IMR-90 (cell line): ENCODE measurements around the gene TMEM92. TPM values are rescaled to one million over a fixed set of nuclear protein-coding genes. Genes with fewer than 3 reads are reported as not detected.
A peak's percentile ranks its signal among the peaks of the same experiment; 100 is the strongest.

Experiments
- ATAC-seq: fragments of 200-7000 bp; cut with Tn5 transposase; 2 replicates; pipeline ENCODE4 v1.9.1; 2020; ENCODE audit warnings: low read depth, mild to moderate bottlenecking, moderate library complexity
- BruUV-seq: library from RNA; stranded (reverse); fragments of 400-500 nt; replicated peaks from 2 replicates; lab custom pipeline; 2021; lab: Mats Ljungman, UMichigan
- CTCF ChIA-PET: fragments of 300-600 bp; formaldehyde crosslinking; extraction: SDS; loops from one replicate; lab custom pipeline; 2021; ENCODE audit warnings: antibody characterized with exemption; lab: Yijun Ruan, JAX
- POLR2A ChIA-PET: fragments of 300-600 bp; sonication (Branson Sonifier 250); formaldehyde crosslinking; loops from one replicate; lab custom pipeline; 2022; ENCODE audit warnings: antibody characterized with exemption; ENCODE audit not compliant: unreplicated experiment; lab: Charles Lee
- DNase-seq: peaks from one replicate; pipeline ENCODE4 v3.0.0; 2013
- H2AFZ ChIP-seq: replicated peaks from 2 replicates; pipeline ENCODE3; 2013; ENCODE audit warnings: low read length, mild to moderate bottlenecking; ENCODE audit not compliant: poor library complexity
- H2AK5ac ChIP-seq: 2 replicates; pipeline ENCODE4 v1.6.1; 2013; ENCODE audit warnings: low read depth, low read length, inconsistent platforms
- H2AK9ac ChIP-seq: replicated peaks from 2 replicates; pipeline ENCODE3; 2013; ENCODE audit warnings: mild to moderate bottlenecking, low read depth, low read length, moderate library complexity; ENCODE audit not compliant: poor library complexity
- H2BK120ac ChIP-seq: 2 replicates; pipeline ENCODE4 v1.6.1; 2013; ENCODE audit warnings: low read depth, low read length, inconsistent platforms
- H2BK15ac ChIP-seq: 3 replicates; pipeline ENCODE4 v1.6.1; 2013; ENCODE audit warnings: low read depth, low read length, inconsistent platforms
- H2BK20ac ChIP-seq: 2 replicates; pipeline ENCODE4 v1.6.1; 2013; ENCODE audit warnings: low read depth, mild to moderate bottlenecking, inconsistent platforms, low read length, moderate library complexity
- H2BK5ac ChIP-seq: 2 replicates; pipeline ENCODE4 v1.6.1; 2013; ENCODE audit warnings: mild to moderate bottlenecking, low read depth, low read length, inconsistent platforms; ENCODE audit not compliant: poor library complexity, severe bottlenecking
- H3K14ac ChIP-seq: replicated peaks from 2 replicates; pipeline ENCODE4 v1.6.1; 2013; ENCODE audit warnings: low read depth, low read length, inconsistent platforms
- H3K18ac ChIP-seq: 2 replicates; pipeline ENCODE4 v1.6.1; 2013; ENCODE audit warnings: low read depth, low read length, control low read depth
- H3K23ac ChIP-seq: 2 replicates; pipeline ENCODE4 v1.6.1; 2013; ENCODE audit warnings: low read depth, low read length, inconsistent platforms
- H3K27ac ChIP-seq: 2 replicates; pipeline ENCODE4 v1.5.1; 2013; ENCODE audit warnings: mild to moderate bottlenecking, control low read depth, low read length; ENCODE audit not compliant: insufficient read depth
- H3K27me3 ChIP-seq: 2 replicates; pipeline ENCODE4 v1.6.1; 2013; ENCODE audit warnings: low read length; ENCODE audit not compliant: control insufficient read depth, insufficient read depth
- H3K36me3 ChIP-seq: 2 replicates; pipeline ENCODE4 v1.6.1; 2013; ENCODE audit warnings: low read length, mixed read lengths; ENCODE audit not compliant: control insufficient read depth, insufficient read depth
- H3K4ac ChIP-seq: 2 replicates; pipeline ENCODE4 v1.6.1; 2013; ENCODE audit warnings: low read depth, low read length, inconsistent platforms
- H3K4me1 ChIP-seq: 2 replicates; pipeline ENCODE4 v1.6.1; 2013; ENCODE audit warnings: low read length, mixed read lengths; ENCODE audit not compliant: control insufficient read depth, insufficient read depth
- H3K4me2 ChIP-seq: 2 replicates; pipeline ENCODE4 v1.6.1; 2013; ENCODE audit warnings: low read depth, mild to moderate bottlenecking, control low read depth, low read length, moderate library complexity
- H3K4me3 ChIP-seq: 2 replicates; pipeline ENCODE4 v1.5.1; 2013; ENCODE audit warnings: low read depth, mild to moderate bottlenecking, control low read depth, low read length, moderate library complexity; ENCODE audit not compliant: insufficient read depth
- H3K56ac ChIP-seq: 2 replicates; pipeline ENCODE4 v1.6.1; 2013; ENCODE audit warnings: low read length, inconsistent platforms; ENCODE audit not compliant: insufficient read depth; ENCODE audit errors: extremely low read depth
- H3K79me1 ChIP-seq, 2 experiments: 2 replicates each; pipeline ENCODE4 v1.6.1; 2013; ENCODE audit warnings: low read length in 2 of 2, inconsistent platforms in 1 of 2, low read depth in 1 of 2
- H3K9ac ChIP-seq: 2 replicates; pipeline ENCODE4 v1.6.1; 2013; ENCODE audit warnings: low read depth, low read length, control low read depth
- H3K9me1 ChIP-seq: 2 replicates; pipeline ENCODE4 v1.6.1; 2013; ENCODE audit warnings: low read length, inconsistent platforms; ENCODE audit not compliant: insufficient read depth
- H3K9me3 ChIP-seq: 2 replicates; pipeline ENCODE4 v1.6.1; 2013; ENCODE audit warnings: low read length; ENCODE audit not compliant: control insufficient read depth, insufficient read depth
- H4K20me1 ChIP-seq: 2 replicates; pipeline ENCODE4 v1.6.1; 2013; ENCODE audit warnings: low read length, inconsistent platforms; ENCODE audit not compliant: insufficient read depth
- H4K5ac ChIP-seq: 2 replicates; pipeline ENCODE4 v1.6.1; 2013; ENCODE audit warnings: mild to moderate bottlenecking, low read depth, low read length, control low read depth
- H4K8ac ChIP-seq, 2 experiments: 2 replicates each; pipeline ENCODE4 v1.6.1; 2013; ENCODE audit warnings: low read depth in 2 of 2, low read length in 2 of 2, control low read depth in 1 of 2, inconsistent platforms in 1 of 2
- H4K91ac ChIP-seq: 2 replicates; pipeline ENCODE4 v1.6.1; 2013; ENCODE audit warnings: low read depth, low read length, inconsistent platforms; ENCODE audit not compliant: insufficient read depth
- FOS ChIP-seq: fragments of 150-350 bp; IDR thresholded peaks from 2 replicates; pipeline ENCODE4 v1.6.1; 2016; ENCODE audit warnings: low read depth, low read length
- MXI1 ChIP-seq: IDR thresholded peaks from 2 replicates; pipeline ENCODE4 v1.6.1; 2012; ENCODE audit warnings: low read depth, mild to moderate bottlenecking, low read length, moderate library complexity, borderline replicate concordance
- RAD21 ChIP-seq: IDR thresholded peaks from 2 replicates; pipeline ENCODE4 v1.6.1; 2012; ENCODE audit warnings: low read length, improper control_type of control experiment
- RCOR1 ChIP-seq: IDR thresholded peaks from 2 replicates; pipeline ENCODE4 v1.6.1; 2012; ENCODE audit warnings: mild to moderate bottlenecking, low read length, improper control_type of control experiment; ENCODE audit not compliant: insufficient replicate concordance
- RFX5 ChIP-seq: IDR thresholded peaks from 2 replicates; pipeline ENCODE4 v1.8.0; 2012; ENCODE audit warnings: low read depth, mild to moderate bottlenecking, low read length, moderate library complexity
- SMC3 ChIP-seq: fragments of 150-350 bp; IDR thresholded peaks from 2 replicates; pipeline ENCODE4 v1.6.1; 2016; ENCODE audit warnings: low read depth, mild to moderate bottlenecking, antibody characterized with exemption, low read length, moderate library complexity
- WGBS, 2 experiments: methylation state at CpG; one replicate each; pipeline versions ENCODE4 v1.1.5 to v1.1.7; 2013; ENCODE audit warnings: missing lambda C conversion rate in 2 of 2; ENCODE audit not compliant: insufficient read length in 1 of 2; ENCODE audit errors: extremely low coverage in 2 of 2; 5-methylcytosine and 5-hydroxymethylcytosine counted together
- dilution Hi-C: fragments of 300-500 bp; cut with HindIII; formaldehyde crosslinking; loops from one replicate; pipeline ENCODE4 v1.14.3; 2018; ENCODE audit warnings: low sequenced_read_pairs; ENCODE audit not compliant: unreplicated experiment
- in situ Hi-C: fragments of 300-500 bp; cut with MboI; formaldehyde crosslinking; loops from 3 replicates; pipeline ENCODE4 v1.14.3; 2019; ENCODE audit warnings: low sequenced_read_pairs, inconsistent platforms, mixed read lengths
- intact Hi-C: fragments of 100-400 bp; cut with micrococcal nuclease; formaldehyde crosslinking; loops from 2 replicates; pipeline ENCODE4 v1.10.0; 2022
- polyA plus RNA-seq, 3 experiments: library from polyadenylated mRNA; depleted of rRNA; stranded (reverse); fragments of >200 nt; gene quantifications; 2 replicates each; pipeline ENCODE4 v1.2.3, GENCODE V29; 2012; ENCODE audit warnings: low replicate concordance in 1 of 3
- total RNA-seq: library from RNA; depleted of rRNA; stranded (reverse); fragments of >200 nt; gene quantifications from 2 replicates; pipeline ENCODE4 v1.2.3, GENCODE V29; 2012
- TF ChIP-seq, protein P1 (sequence below): conservative IDR thresholded peaks from 2 replicates; pipeline ENCODE4 v1.5.1; 2012; ENCODE audit warnings: mild to moderate bottlenecking, low read depth, low read length, improper control_type of control experiment

The TMEM92 gene
- total and polyA plus RNA-seq, 2 of the 4 experiments (the other 2 are of a cell fraction) = 0.18 to 1.7 TPM

DNA sequence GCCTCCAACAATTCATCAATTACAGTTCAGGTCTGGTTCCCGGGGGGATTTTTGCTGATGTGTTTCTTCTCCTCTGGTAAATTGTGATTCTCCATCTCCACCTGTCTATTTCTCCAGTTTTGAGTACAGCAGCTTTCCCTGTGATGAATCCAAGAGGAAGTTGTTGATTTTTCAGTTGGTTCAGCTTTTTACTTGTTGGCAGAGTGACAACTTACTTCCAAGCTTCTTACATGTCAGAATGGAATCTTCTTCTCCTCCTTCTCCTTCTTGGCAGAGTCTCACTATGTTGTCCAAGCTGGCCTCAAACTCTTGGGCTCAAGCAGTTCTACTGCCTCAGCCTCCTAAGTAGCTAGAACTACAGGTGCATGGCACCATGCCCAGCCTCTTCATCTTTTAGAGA is 33.4 kb upstream of the TMEM92 start:
- TF ChIP-seq FOS = no peak
- TF ChIP-seq RAD21 = no peak
- TF ChIP-seq RFX5 = no peak
- TF ChIP-seq RCOR1 = no peak
- TF ChIP-seq MXI1 = no peak
- TF ChIP-seq, protein P1, sequence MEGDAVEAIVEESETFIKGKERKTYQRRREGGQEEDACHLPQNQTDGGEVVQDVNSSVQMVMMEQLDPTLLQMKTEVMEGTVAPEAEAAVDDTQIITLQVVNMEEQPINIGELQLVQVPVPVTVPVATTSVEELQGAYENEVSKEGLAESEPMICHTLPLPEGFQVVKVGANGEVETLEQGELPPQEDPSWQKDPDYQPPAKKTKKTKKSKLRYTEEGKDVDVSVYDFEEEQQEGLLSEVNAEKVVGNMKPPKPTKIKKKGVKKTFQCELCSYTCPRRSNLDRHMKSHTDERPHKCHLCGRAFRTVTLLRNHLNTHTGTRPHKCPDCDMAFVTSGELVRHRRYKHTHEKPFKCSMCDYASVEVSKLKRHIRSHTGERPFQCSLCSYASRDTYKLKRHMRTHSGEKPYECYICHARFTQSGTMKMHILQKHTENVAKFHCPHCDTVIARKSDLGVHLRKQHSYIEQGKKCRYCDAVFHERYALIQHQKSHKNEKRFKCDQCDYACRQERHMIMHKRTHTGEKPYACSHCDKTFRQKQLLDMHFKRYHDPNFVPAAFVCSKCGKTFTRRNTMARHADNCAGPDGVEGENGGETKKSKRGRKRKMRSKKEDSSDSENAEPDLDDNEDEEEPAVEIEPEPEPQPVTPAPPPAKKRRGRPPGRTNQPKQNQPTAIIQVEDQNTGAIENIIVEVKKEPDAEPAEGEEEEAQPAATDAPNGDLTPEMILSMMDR = no peak
- TF ChIP-seq SMC3 = no peak
- no peak; the same call in 1 of the 2 replicates for ATAC-seq
- Histone ChIP-seq H4K5ac (no peak overlapping the region), H4K91ac (no peak overlapping the region), H3K9me3 (no peaks in the 10 kb centered on the region; the same call in 1 of the 2 replicates), H2BK5ac (no peak overlapping the region), H2AFZ (no peak overlapping the region), H3K9me1 (peaks cover 5% of the 10 kb centered on the region), H3K4me2 (no peak overlapping the region), H2AK9ac (no peak overlapping the region), H3K36me3 (no peaks in the 10 kb centered on the region), H3K4ac (no peak overlapping the region), H2BK120ac (no peak overlapping the region), H3K23ac (no peak overlapping the region), H3K18ac (no peak overlapping the region), H3K4me1 (peaks cover 9% of the 10 kb centered on the region; the same call in 1 of the 2 replicates), H2BK20ac (no peak overlapping the region), H3K27me3 (no peaks in the 10 kb centered on the region), H4K8ac (no peak overlapping the region), H3K56ac (no peak overlapping the region), H2AK5ac (no peak overlapping the region), H3K9ac (no peak overlapping the region), H3K27ac (no peak overlapping the region), H3K79me1 (no peaks in the 10 kb centered on the region; a peak in 1 of 4 replicates), H3K4me3 (no peak overlapping the region), H4K20me1 (no peaks in the 10 kb centered on the region), H2BK15ac (no peak overlapping the region; the same call in 2 of the 3 replicates), H3K14ac (no peak overlapping the region)
- intact Hi-C loops (no loop called here), in situ Hi-C loops (no loop called here), dilution Hi-C loops (no loop called here)
- POLR2A ChIA-PET = no interaction called here
- WGBS, 2 experiments = no CpG with 5 or more reads among the region's 1 CpG
- BruUV-seq = no TSS peak
- DNase-seq = peak; percentile 81
- CTCF ChIA-PET = no interaction called here
